HepG2 (cell line): ENCODE data around the gene TM4SF5. TPM values are rescaled to one million over a fixed set of nuclear protein-coding genes. Genes with fewer than 3 reads are reported as not detected.

Experiments
- CHD2 ChIP-seq: IDR thresholded peaks from 2 replicates; pipeline ENCODE4 v1.6.1; 2011; ENCODE audit warnings: low read depth, low read length, improper control_type of control experiment
- GLI4 ChIP-seq: sonication (generic); formaldehyde crosslinking; IDR thresholded peaks from 2 replicates; pipeline ENCODE4 v1.5.1; 2020; ENCODE audit warnings: missing genetic modification reagents, mild to moderate bottlenecking, moderate library complexity, borderline replicate concordance
- IRX3 ChIP-seq: sonication (generic); formaldehyde crosslinking; IDR thresholded peaks from 2 replicates; pipeline ENCODE4 v1.8.1; 2023; ENCODE audit warnings: mild to moderate bottlenecking, low read depth, missing genetic modification reagents, borderline replicate concordance
- MBD4 ChIP-seq: IDR thresholded peaks from 2 replicates; pipeline ENCODE4 v1.6.1; 2012; ENCODE audit warnings: low read length, inconsistent platforms, borderline replicate concordance
- POLR2AphosphoS2 ChIP-seq: IDR thresholded peaks from 2 replicates; pipeline ENCODE4 v1.6.1; 2011; ENCODE audit warnings: low read depth, low read length, improper control_type of control experiment
- RBM22 ChIP-seq: fragments of 200-400 bp; formaldehyde crosslinking; optimal IDR thresholded peaks from 2 replicates; pipeline ENCODE3; 2017; ENCODE audit warnings: mild to moderate bottlenecking, low read length, moderate library complexity
- SIN3B ChIP-seq: fragments of 150-350 bp; IDR thresholded peaks from 2 replicates; pipeline ENCODE4 v1.6.1; 2014; ENCODE audit warnings: low read length
- SMARCE1 ChIP-seq: fragments of 450-650 bp; IDR thresholded peaks from 2 replicates; pipeline ENCODE4 v1.6.1; 2017; ENCODE audit warnings: borderline replicate concordance
- SOX13 ChIP-seq, 3 experiments: fragments of 450-650 bp in 1 of 3; sonication (generic) in 1 of 3; formaldehyde crosslinking in 1 of 3; IDR thresholded peaks in 2 of 3; conservative IDR thresholded peaks in 1 of 3; 2 replicates each; pipeline versions ENCODE4 v1.5.0 to v1.6.1; 2016 to 2020; ENCODE audit warnings: antibody characterized with exemption in 1 of 3, mild to moderate bottlenecking in 1 of 3, missing compliant biosample characterization in 1 of 3, missing genetic modification reagents in 1 of 3, moderate library complexity in 1 of 3
- SP4 ChIP-seq: sonication (generic); formaldehyde crosslinking; IDR thresholded peaks from 2 replicates; pipeline ENCODE4 v1.8.1; 2023; ENCODE audit warnings: mild to moderate bottlenecking, missing genetic modification reagents
- THYN1 ChIP-seq: sonication (generic); formaldehyde crosslinking; IDR thresholded peaks from 2 replicates; pipeline ENCODE4 v1.8.1; 2023; ENCODE audit warnings: low read depth, mild to moderate bottlenecking, moderate library complexity, missing genetic modification reagents, borderline replicate concordance
- ZFP36L2 ChIP-seq: sonication (generic); formaldehyde crosslinking; IDR thresholded peaks from 2 replicates; pipeline ENCODE4 v1.4.0; 2020; ENCODE audit warnings: missing genetic modification reagents
- ZNF160 ChIP-seq: sonication (generic); formaldehyde crosslinking; IDR thresholded peaks from 2 replicates; pipeline ENCODE4 v1.8.0; 2022; ENCODE audit warnings: mild to moderate bottlenecking, inconsistent platforms, missing genetic modification reagents
- ZNF264 ChIP-seq: sonication (generic); formaldehyde crosslinking; IDR thresholded peaks from 2 replicates; pipeline ENCODE4 v1.4.0; 2020; ENCODE audit warnings: missing genetic modification reagents
- ZNF274 ChIP-seq: sonication (generic); formaldehyde crosslinking; IDR thresholded peaks from 2 replicates; pipeline ENCODE4 v1.5.1; 2020; ENCODE audit warnings: mild to moderate bottlenecking, missing genetic modification reagents
- polyA plus RNA-seq, 8 experiments: library from polyadenylated mRNA; depleted of rRNA in 3 of 8; stranded (reverse) in 7 of 8; unstranded in 1 of 8; fragments of >200 nt; fragmentation: Illumina TruSeq in 4 of 8; extraction: Trizol in 4 of 8; gene quantifications; 2 replicates each; pipeline versions ENCODE4 v1.2.1 to v1.2.3, GENCODE V29; 2011 to 2016; ENCODE audit warnings: low read depth in 4 of 8, missing spikeins in 1 of 8, mixed read lengths in 1 of 8; ENCODE audit not compliant: insufficient read depth in 1 of 8
- total RNA-seq, 5 experiments: library from RNA; depleted of rRNA; stranded (reverse); fragments of >200 nt; fragmentation: Illumina TruSeq; extraction: Trizol; gene quantifications; 2 replicates each; pipeline ENCODE4 v1.2.3, GENCODE V29; 2016; ENCODE audit warnings: low read depth in 1 of 5
- TF ChIP-seq, protein P1 (sequence below): sonication (generic); formaldehyde crosslinking; IDR thresholded peaks from 2 replicates; pipeline ENCODE4 v1.4.0; 2020; ENCODE audit warnings: missing genetic modification reagents
- TF ChIP-seq, protein P2 (sequence below): sonication (generic); formaldehyde crosslinking; IDR thresholded peaks from 2 replicates; pipeline ENCODE4 v1.4.0; 2020; ENCODE audit warnings: missing genetic modification reagents
- TF ChIP-seq, protein P3 (sequence below): sonication (generic); formaldehyde crosslinking; IDR thresholded peaks from 2 replicates; pipeline ENCODE4 v1.4.0; 2020; ENCODE audit warnings: missing genetic modification reagents
- TF ChIP-seq, protein P4 (sequence below): sonication (generic); formaldehyde crosslinking; IDR thresholded peaks from 2 replicates; pipeline ENCODE4 v1.4.0; 2020; ENCODE audit warnings: missing genetic modification reagents
- TF ChIP-seq, protein P5 (sequence below): sonication (generic); formaldehyde crosslinking; IDR thresholded peaks from 2 replicates; pipeline ENCODE4 v1.5.0; 2020; ENCODE audit warnings: missing genetic modification reagents, mild to moderate bottlenecking, borderline replicate concordance

TM4SF5 gene
- total and polyA plus RNA-seq, 2 of the 13 experiments (the other 11 are each of a cell fraction or from before 2014, with no cell fraction given), result 30.1 to 126 TPM

DNA sequence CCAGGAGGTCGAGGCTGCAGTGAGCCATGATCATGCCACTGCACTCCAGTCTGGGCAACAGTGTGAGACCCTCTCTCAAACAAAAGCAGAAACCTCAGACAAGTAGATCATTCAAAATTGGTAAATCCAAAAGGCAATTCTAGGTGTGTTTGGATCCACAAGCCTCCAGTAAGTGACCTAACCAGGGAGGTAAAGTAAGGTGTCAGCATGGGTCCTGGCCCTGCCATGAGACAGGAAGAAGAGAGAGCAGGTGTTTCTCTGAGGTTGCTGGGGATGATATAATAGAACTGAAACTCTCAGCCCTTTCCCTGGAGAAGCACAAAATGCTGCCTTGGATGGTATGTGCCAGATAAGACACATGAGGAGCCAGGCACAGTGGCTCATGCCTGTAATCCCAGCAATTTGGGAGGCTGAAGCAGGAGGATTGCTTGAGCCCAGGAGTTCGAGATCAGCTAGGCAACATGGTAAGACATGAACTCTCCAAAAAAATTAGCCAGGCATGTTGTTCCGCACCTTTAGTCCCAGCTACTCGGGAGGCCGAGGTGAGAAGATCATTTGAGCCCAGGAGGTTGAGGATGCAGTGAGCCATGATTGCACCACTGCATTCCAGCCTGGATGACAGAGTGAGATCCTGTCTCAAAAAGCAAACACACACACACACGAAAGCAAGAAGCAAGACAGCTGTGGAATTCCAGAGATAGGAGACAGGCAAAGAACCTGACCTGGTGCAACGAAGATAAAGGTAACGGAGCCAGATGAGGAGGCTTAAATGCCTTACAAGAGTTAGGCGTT, 6.5 kb downstream of the TM4SF5 start (continued):
- TF ChIP-seq, protein P1, sequence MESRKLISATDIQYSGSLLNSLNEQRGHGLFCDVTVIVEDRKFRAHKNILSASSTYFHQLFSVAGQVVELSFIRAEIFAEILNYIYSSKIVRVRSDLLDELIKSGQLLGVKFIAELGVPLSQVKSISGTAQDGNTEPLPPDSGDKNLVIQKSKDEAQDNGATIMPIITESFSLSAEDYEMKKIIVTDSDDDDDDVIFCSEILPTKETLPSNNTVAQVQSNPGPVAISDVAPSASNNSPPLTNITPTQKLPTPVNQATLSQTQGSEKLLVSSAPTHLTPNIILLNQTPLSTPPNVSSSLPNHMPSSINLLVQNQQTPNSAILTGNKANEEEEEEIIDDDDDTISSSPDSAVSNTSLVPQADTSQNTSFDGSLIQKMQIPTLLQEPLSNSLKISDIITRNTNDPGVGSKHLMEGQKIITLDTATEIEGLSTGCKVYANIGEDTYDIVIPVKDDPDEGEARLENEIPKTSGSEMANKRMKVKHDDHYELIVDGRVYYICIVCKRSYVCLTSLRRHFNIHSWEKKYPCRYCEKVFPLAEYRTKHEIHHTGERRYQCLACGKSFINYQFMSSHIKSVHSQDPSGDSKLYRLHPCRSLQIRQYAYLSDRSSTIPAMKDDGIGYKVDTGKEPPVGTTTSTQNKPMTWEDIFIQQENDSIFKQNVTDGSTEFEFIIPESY (CRISPR knock-in tag), result peak; percentile 68; the same call in 1 of the 2 replicates
- TF ChIP-seq POLR2AphosphoS2 (no peak), ZNF264 (CRISPR knock-in tag) (peak; percentile 81; the same call in 1 of the 2 replicates), MBD4 (no peak), ZNF160 (CRISPR knock-in tag) (no peak), ZFP36L2 (CRISPR knock-in tag) (no peak), ZNF274 (no peak), SIN3B (no peak), SMARCE1 (no peak), THYN1 (no peak), SOX13 (IDR thresholded peaks at IDR 0.05) (0 out of 2 replicates have a peak, but pooled peaks have one; percentile 13), SOX13 (CRISPR knock-in tag; conservative IDR thresholded peaks at IDR 0.05 in 1 of 2, IDR thresholded peaks at IDR 0.05 in 1 of 2) (peak in 1 of 2 experiments; percentile 78; a peak in 2 of 4 replicates), CHD2 (no peak), SP4 (no peak), RBM22 (no peak), GLI4 (CRISPR knock-in tag) (no peak), IRX3 (CRISPR knock-in tag) (no peak)
- TF ChIP-seq, protein P2, sequence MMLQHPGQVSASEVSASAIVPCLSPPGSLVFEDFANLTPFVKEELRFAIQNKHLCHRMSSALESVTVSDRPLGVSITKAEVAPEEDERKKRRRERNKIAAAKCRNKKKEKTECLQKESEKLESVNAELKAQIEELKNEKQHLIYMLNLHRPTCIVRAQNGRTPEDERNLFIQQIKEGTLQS (CRISPR knock-in tag), result peak; percentile 84
- TF ChIP-seq, protein P3, sequence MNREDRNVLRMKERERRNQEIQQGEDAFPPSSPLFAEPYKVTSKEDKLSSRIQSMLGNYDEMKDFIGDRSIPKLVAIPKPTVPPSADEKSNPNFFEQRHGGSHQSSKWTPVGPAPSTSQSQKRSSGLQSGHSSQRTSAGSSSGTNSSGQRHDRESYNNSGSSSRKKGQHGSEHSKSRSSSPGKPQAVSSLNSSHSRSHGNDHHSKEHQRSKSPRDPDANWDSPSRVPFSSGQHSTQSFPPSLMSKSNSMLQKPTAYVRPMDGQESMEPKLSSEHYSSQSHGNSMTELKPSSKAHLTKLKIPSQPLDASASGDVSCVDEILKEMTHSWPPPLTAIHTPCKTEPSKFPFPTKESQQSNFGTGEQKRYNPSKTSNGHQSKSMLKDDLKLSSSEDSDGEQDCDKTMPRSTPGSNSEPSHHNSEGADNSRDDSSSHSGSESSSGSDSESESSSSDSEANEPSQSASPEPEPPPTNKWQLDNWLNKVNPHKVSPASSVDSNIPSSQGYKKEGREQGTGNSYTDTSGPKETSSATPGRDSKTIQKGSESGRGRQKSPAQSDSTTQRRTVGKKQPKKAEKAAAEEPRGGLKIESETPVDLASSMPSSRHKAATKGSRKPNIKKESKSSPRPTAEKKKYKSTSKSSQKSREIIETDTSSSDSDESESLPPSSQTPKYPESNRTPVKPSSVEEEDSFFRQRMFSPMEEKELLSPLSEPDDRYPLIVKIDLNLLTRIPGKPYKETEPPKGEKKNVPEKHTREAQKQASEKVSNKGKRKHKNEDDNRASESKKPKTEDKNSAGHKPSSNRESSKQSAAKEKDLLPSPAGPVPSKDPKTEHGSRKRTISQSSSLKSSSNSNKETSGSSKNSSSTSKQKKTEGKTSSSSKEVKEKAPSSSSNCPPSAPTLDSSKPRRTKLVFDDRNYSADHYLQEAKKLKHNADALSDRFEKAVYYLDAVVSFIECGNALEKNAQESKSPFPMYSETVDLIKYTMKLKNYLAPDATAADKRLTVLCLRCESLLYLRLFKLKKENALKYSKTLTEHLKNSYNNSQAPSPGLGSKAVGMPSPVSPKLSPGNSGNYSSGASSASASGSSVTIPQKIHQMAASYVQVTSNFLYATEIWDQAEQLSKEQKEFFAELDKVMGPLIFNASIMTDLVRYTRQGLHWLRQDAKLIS (CRISPR knock-in tag), result 0 out of 2 replicates have a peak, but pooled peaks have one; percentile 46
- TF ChIP-seq, protein P4, sequence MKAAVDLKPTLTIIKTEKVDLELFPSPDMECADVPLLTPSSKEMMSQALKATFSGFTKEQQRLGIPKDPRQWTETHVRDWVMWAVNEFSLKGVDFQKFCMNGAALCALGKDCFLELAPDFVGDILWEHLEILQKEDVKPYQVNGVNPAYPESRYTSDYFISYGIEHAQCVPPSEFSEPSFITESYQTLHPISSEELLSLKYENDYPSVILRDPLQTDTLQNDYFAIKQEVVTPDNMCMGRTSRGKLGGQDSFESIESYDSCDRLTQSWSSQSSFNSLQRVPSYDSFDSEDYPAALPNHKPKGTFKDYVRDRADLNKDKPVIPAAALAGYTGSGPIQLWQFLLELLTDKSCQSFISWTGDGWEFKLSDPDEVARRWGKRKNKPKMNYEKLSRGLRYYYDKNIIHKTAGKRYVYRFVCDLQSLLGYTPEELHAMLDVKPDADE, result no peak
- TF ChIP-seq, protein P5, sequence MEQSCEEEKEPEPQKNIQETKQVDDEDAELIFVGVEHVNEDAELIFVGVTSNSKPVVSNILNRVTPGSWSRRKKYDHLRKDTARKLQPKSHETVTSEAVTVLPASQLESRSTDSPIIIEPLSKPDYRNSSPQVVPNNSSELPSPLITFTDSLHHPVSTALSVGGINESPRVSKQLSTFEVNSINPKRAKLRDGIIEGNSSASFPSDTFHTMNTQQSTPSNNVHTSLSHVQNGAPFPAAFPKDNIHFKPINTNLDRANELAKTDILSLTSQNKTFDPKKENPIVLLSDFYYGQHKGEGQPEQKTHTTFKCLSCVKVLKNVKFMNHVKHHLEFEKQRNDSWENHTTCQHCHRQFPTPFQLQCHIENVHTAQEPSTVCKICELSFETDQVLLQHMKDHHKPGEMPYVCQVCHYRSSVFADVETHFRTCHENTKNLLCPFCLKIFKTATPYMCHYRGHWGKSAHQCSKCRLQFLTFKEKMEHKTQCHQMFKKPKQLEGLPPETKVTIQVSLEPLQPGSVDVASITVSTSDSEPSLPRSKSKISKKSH, result no peak
